ENCODE data around the gene PXMP2. TPM values are rescaled to one million over a fixed set of nuclear protein-coding genes. Genes with fewer than 3 reads are reported as not detected.

The PXMP2 gene
- total RNA-seq, 1 experiment from 2014 or later: 160 TPM

- in situ Hi-C loops (cut with HindIII; ENCODE audit: low pct_unique_long_range_greater_than_20kb, low sequenced_read_pairs): no loop called here
Measured at GRCh38 chr12:132717011-132717410, 29.6 kb downstream of the PXMP2 start.

GRCh38 chr12:132717531-132718387, 30.4 kb downstream of the PXMP2 start:
- in situ Hi-C loops (cut with HindIII; ENCODE audit: low pct_unique_long_range_greater_than_20kb, low sequenced_read_pairs): no loop called here
- no peak for DNase-seq (ENCODE audit: low read depth)

More at GRCh38 chr12:132717011-132717410, 29.6 kb downstream of the PXMP2 start:
- DNase-seq (ENCODE audit: low read depth): no peak

- in situ Hi-C loops (cut with HindIII; ENCODE audit: low pct_unique_long_range_greater_than_20kb, low sequenced_read_pairs): no loop called here
- DNase-seq (ENCODE audit: low read depth): no peak
Measured at GRCh38 chr12:132718644-132719043, 31.3 kb downstream of the PXMP2 start.

GRCh38 chr12:132719141-132719953, 32.0 kb downstream of the PXMP2 start:
- no peak for DNase-seq (ENCODE audit: low read depth)
- in situ Hi-C loops (cut with HindIII; ENCODE audit: low pct_unique_long_range_greater_than_20kb, low sequenced_read_pairs): no loop called here

GRCh38 chr12:132719954-132720324, 32.6 kb downstream of the PXMP2 start:
- no peak for DNase-seq (ENCODE audit: low read depth)
- in situ Hi-C loops (cut with HindIII; ENCODE audit: low pct_unique_long_range_greater_than_20kb, low sequenced_read_pairs): no loop called here

GRCh38 chr12:132720606-132721345, 33.4 kb downstream of the PXMP2 start:
- no peak for DNase-seq (ENCODE audit: low read depth)
- in situ Hi-C loops (cut with HindIII; ENCODE audit: low pct_unique_long_range_greater_than_20kb, low sequenced_read_pairs): no loop called here

GRCh38 chr12:132723015-132723763, 35.8 kb downstream of the PXMP2 start:
- in situ Hi-C loops (cut with HindIII; ENCODE audit: low pct_unique_long_range_greater_than_20kb, low sequenced_read_pairs): no loop called here
- DNase-seq (ENCODE audit: low read depth): peak; percentile 38

GRCh38 chr12:132723764-132724140, 36.4 kb downstream of the PXMP2 start:
- in situ Hi-C loops (cut with HindIII; ENCODE audit: low pct_unique_long_range_greater_than_20kb, low sequenced_read_pairs): no loop called here
- DNase-seq (ENCODE audit: low read depth): no peak

- DNase-seq (ENCODE audit: low read depth): no peak
- in situ Hi-C loops (cut with HindIII; ENCODE audit: low pct_unique_long_range_greater_than_20kb, low sequenced_read_pairs): no loop called here
Measured at GRCh38 chr12:132724506-132725241, 37.3 kb downstream of the PXMP2 start.

- in situ Hi-C loops (cut with HindIII; ENCODE audit: low pct_unique_long_range_greater_than_20kb, low sequenced_read_pairs): no loop called here
- DNase-seq (ENCODE audit: low read depth): no peak
Measured at GRCh38 chr12:132726386-132726785, 39.0 kb downstream of the PXMP2 start.

- DNase-seq (ENCODE audit: low read depth): no peak
- in situ Hi-C loops (cut with HindIII; ENCODE audit: low pct_unique_long_range_greater_than_20kb, low sequenced_read_pairs): no loop called here
Measured at GRCh38 chr12:132727091-132727794, 39.9 kb downstream of the PXMP2 start.

- no peak for DNase-seq (ENCODE audit: low read depth)
- in situ Hi-C loops (cut with HindIII; ENCODE audit: low pct_unique_long_range_greater_than_20kb, low sequenced_read_pairs): no loop called here
Measured at GRCh38 chr12:132728502-132728901, 41.1 kb downstream of the PXMP2 start.

GRCh38 chr12:132729541-132730320, 42.3 kb downstream of the PXMP2 start:
- no peak for DNase-seq (ENCODE audit: low read depth)

GRCh38 chr12:132730353-132730752, 43.0 kb downstream of the PXMP2 start:
- no peak for DNase-seq (ENCODE audit: low read depth)
- in situ Hi-C loops (cut with HindIII; ENCODE audit: low pct_unique_long_range_greater_than_20kb, low sequenced_read_pairs): no loop called here

More at GRCh38 chr12:132729541-132730320, 42.3 kb downstream of the PXMP2 start:
- in situ Hi-C loops (cut with HindIII; ENCODE audit: low pct_unique_long_range_greater_than_20kb, low sequenced_read_pairs): no loop called here

- DNase-seq (ENCODE audit: low read depth): no peak
- in situ Hi-C loops (cut with HindIII; ENCODE audit: low pct_unique_long_range_greater_than_20kb, low sequenced_read_pairs): no loop called here
Measured at GRCh38 chr12:132731574-132731973, 44.2 kb downstream of the PXMP2 start.

- in situ Hi-C loops (cut with HindIII; ENCODE audit: low pct_unique_long_range_greater_than_20kb, low sequenced_read_pairs): no loop called here
- DNase-seq (ENCODE audit: low read depth): no peak
Measured at GRCh38 chr12:132734206-132734605, 46.8 kb downstream of the PXMP2 start.

Data from Caki2 (cell line).